SK-N-MC (cell line): ENCODE measurements around the gene EHD3.
"Not testable (repeated sequence)": the region's sequence is repeated elsewhere in the genome, so short reads cannot be mapped to it uniquely, and the experiment has no call there.

ENCODE experiments used
- DNase-seq: peaks from one replicate; pipeline ENCODE4 v3.0.0-alpha.2; 2011; ENCODE audit warnings: low read depth, low spot score
- H3K27ac ChIP-seq: fragments of 200-600 bp; sonication (generic); 2 replicates; pipeline ENCODE4 v1.5.1; 2016; ENCODE audit warnings: mixed run types
- H3K36me3 ChIP-seq: fragments of 200-600 bp; sonication (generic); 2 replicates; pipeline ENCODE4 v1.6.1; 2017; ENCODE audit warnings: antibody characterized with exemption, low read length, mixed read lengths; ENCODE audit not compliant: insufficient read depth
- H3K4me3 ChIP-seq: fragments of 200-600 bp; sonication (generic); 2 replicates; pipeline ENCODE4 v1.5.1; 2016
- H3K9ac ChIP-seq: fragments of 200-600 bp; sonication (generic); 2 replicates; pipeline ENCODE4 v1.8.0; 2017; ENCODE audit warnings: mixed run types, mixed read lengths; ENCODE audit not compliant: insufficient read length
- H3K9me3 ChIP-seq: fragments of 200-600 bp; sonication (generic); 2 replicates; pipeline ENCODE4 v1.6.1; 2017; ENCODE audit warnings: low read depth, mild to moderate bottlenecking, antibody characterized with exemption, low read length, moderate library complexity, mixed read lengths
- EZH2 ChIP-seq: fragments of 200-600 bp; sonication (generic); IDR thresholded peaks from one replicate; pipeline ENCODE4 v1.6.1; 2017; ENCODE audit warnings: antibody characterized with exemption
- FOXP2 ChIP-seq: optimal IDR thresholded peaks from 2 replicates; pipeline ENCODE3; 2011; ENCODE audit warnings: mild to moderate bottlenecking, moderate library complexity; ENCODE audit not compliant: insufficient read depth; ENCODE audit errors: extremely low read length, control extremely low read depth
- POLR2AphosphoS5 ChIP-seq: IDR thresholded peaks from 2 replicates; pipeline ENCODE4 v1.6.1; 2012; ENCODE audit warnings: mild to moderate bottlenecking, low read depth, low read length, borderline replicate concordance

Gene EHD3

DNA sequence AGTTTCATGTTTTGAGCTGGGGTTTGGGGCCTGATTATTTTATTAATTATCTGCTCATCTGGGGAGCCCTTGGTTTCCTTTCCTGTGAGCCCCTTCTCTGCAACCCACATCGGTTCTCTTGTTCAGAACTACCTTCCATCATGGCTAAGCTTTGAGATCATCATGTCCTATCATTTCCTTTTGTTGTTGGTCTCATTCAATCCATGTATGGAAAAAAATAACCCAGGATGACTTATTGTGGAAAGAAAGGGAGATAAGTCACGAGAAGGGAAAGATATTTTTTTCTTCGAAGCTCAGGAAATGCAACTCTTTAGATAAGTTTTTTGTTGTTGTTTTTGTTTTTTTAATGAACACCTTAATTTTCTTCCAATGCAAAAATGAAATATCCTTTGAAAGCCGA is 43.7 kb downstream of the EHD3 start:
- Histone ChIP-seq H3K9me3 (no peaks in the 10 kb centered on the region), H3K9ac (no peak overlapping the region), H3K36me3 (no peaks in the 10 kb centered on the region), H3K4me3 (no peak overlapping the region), H3K27ac (no peak overlapping the region)
- no peak for TF ChIP-seq POLR2AphosphoS5
- no peak for TF ChIP-seq EZH2
- TF ChIP-seq FOXP2 = no peak
- no peak for DNase-seq

GRCh38 chr2:31282634-31283033 is 48.7 kb downstream of the EHD3 start:
- DNase-seq = no peak
- Histone ChIP-seq H3K9me3 (no peaks in the 10 kb centered on the region), H3K9ac (no peak overlapping the region), H3K27ac (no peak overlapping the region), H3K4me3 (no peak overlapping the region), H3K36me3 (no peaks in the 10 kb centered on the region)
- TF ChIP-seq FOXP2 = no peak
- no peak for TF ChIP-seq EZH2
- no peak for TF ChIP-seq POLR2AphosphoS5

DNA sequence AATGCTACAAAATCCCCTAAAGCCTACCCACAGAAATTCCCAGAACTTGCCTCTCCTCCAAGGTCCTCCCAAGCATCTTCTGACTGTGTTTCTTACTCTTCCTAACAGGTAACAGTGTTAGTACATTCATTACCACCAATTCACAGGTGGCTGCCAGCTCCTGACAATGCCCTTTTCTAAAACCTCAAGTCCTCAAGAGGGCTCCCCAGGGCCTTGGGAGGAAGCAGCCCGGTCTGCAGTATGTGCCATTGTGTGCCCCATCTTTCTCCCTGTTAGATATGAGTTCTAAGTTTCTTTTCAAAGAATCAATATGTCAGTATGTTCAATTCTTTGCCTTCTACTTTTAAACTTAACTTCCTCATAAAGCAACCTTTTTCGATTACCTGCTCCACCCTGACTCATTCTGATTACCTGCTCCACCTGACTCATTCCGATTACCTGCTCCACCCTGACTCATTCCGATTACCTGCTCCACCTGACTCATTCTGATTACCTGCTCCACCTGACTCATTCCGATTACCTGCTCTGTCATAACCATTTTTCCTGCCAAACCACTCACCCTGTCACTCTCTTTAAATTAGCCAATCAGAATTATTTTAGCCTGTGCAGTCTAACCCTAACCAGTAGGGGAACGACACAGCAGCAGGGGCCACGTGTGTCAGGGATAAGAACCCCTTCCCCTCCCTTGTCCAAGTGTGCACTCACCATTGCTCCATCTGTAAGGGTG is 49.4 kb downstream of the EHD3 start:
- DNase-seq = not testable (repeated sequence)

DNA sequence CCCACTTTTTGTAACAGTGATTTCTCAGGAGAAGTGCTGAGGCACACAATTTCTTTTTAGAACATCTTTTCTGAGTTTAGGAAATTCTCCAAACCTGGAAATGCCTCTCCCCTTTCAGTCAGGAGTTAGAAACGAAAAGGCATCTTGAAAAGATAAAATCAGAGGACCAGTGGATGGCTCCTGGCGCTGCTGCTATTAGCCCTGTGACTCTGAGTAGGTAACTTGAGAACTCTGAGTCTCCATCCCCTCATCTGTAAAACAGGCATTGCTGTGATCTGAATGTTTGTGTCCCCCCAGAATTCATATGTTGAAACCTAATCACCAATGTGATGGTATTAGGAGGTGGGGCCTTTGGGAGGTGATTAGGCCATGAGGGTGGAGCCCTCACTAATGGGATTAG is 50.2 kb downstream of the EHD3 start:
- TF ChIP-seq EZH2 = no peak
- no peak for TF ChIP-seq FOXP2
- TF ChIP-seq POLR2AphosphoS5 = no peak
- Histone ChIP-seq H3K4me3 (no peak overlapping the region), H3K9me3 (no peaks in the 10 kb centered on the region), H3K9ac (no peak overlapping the region), H3K36me3 (no peaks in the 10 kb centered on the region), H3K27ac (no peak overlapping the region)
- DNase-seq = no peak

More for the DNA sequence above, 49.4 kb downstream of the EHD3 start:
- H3K9me3 ChIP-seq, H3K36me3 ChIP-seq, H3K9ac ChIP-seq, H3K4me3 ChIP-seq, H3K27ac ChIP-seq: not testable (repeated sequence)

DNA sequence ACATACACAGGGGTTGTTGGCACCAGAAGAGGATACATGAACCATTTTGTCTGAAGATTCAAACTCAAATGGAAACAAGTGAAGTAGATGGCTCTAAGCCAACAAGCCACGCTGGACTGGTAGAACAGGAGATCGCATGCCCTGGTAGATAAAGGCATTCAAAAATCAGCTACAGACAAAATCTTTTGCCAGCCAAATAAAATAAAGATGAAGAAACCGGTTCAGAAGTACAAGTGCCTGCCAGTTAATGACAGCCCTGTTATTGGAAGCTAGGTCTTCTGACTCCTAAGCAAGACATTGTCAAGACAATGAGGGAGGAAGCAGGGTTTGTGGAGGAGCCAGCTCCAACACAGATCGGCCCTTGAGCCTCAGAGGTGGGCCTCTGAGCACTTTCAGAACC is 52.3 kb downstream of the EHD3 start:
- no peak overlapping the region for H3K9ac ChIP-seq
- TF ChIP-seq EZH2 (no peak), POLR2AphosphoS5 (no peak), FOXP2 (no peak)
- H3K36me3 ChIP-seq = no peaks in the 10 kb centered on the region
- no peaks in the 10 kb centered on the region for H3K9me3 ChIP-seq
- no peak overlapping the region for H3K4me3 ChIP-seq
- no peak overlapping the region for H3K27ac ChIP-seq
- no peak for DNase-seq

DNA sequence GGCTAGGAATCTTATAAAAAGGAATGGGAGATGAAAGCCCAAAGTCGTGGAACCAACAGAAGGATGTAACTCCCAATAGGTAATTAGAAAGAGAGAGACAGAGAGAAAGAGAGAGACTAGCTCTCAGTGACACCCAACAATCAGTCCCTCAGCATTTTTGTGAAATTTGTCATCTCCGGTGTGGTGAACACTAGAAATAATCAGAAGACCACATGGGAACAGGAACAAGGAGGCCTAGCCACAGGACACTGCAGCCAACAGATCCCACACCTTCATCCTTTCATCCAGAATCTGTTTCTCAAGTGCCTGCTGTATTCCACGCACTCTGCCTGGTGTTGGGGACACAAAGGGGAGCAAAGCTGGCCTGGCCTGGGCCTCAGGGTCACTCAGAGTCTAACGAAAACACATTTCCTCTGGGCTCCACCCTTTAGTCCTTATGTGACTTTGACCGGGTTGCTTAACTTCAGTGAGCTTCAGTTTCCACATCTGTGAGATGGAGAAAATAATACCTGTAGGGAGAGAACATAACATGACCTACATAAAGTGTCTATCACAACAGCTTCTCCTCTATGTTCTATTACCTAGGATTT is 53.1 kb downstream of the EHD3 start:
- Histone ChIP-seq H3K27ac (no peak overlapping the region), H3K36me3 (no peaks in the 10 kb centered on the region), H3K9me3 (no peaks in the 10 kb centered on the region), H3K4me3 (no peak overlapping the region), H3K9ac (no peak overlapping the region)
- DNase-seq = no peak
- TF ChIP-seq FOXP2 (no peak), POLR2AphosphoS5 (no peak), EZH2 (no peak)

GRCh38 chr2:31287654-31288053 is 53.7 kb downstream of the EHD3 start:
- Histone ChIP-seq H3K4me3 (peak overlapping the region; percentile 56), H3K36me3 (no peaks in the 10 kb centered on the region), H3K9me3 (no peaks in the 10 kb centered on the region), H3K27ac (0 out of 2 replicates have a peak overlapping the region, but pooled peaks have one; percentile 10), H3K9ac (no peak overlapping the region)
- DNase-seq = peak; percentile 88
- TF ChIP-seq EZH2 (no peak), FOXP2 (peak; percentile 82), POLR2AphosphoS5 (peak; percentile 58; the same call in 1 of the 2 replicates)

DNA sequence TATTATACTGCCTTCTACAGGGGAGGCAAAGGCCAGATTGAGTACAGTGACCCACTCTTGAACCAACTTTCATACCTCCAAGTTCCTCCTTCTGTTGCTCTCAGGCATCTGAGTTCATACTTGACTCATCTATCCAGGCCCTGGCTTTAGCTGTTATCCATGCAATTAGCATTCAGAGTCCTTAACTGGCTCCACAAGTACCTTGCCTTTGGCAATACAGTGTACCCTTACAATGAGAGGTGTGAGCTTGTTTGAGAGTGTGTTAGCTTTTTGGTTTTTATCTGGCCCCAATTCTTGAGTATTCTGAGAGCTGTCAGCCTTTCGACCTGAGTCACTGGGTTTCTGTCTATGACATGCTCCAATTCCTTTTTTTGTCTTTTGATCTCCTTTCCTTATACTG is 60.2 kb downstream of the EHD3 start:
- TF ChIP-seq POLR2AphosphoS5 = no peak
- TF ChIP-seq EZH2 = no peak
- no peak for TF ChIP-seq FOXP2
- Histone ChIP-seq H3K9me3 (no peaks in the 10 kb centered on the region), H3K27ac (no peak overlapping the region), H3K4me3 (no peak overlapping the region), H3K36me3 (no peaks in the 10 kb centered on the region), H3K9ac (no peak overlapping the region)
- no peak for DNase-seq

- Histone ChIP-seq H3K36me3 (no peaks in the 10 kb centered on the region), H3K4me3 (no peak overlapping the region), H3K9ac (no peak overlapping the region), H3K9me3 (no peaks in the 10 kb centered on the region), H3K27ac (no peak overlapping the region)
- TF ChIP-seq EZH2 (no peak), FOXP2 (no peak), POLR2AphosphoS5 (no peak)
- no peak for DNase-seq
Observed at GRCh38 chr2:31296641-31297287, 62.8 kb downstream of the EHD3 start.
